ENCODE measurements around the gene CFAP299.

DNA sequence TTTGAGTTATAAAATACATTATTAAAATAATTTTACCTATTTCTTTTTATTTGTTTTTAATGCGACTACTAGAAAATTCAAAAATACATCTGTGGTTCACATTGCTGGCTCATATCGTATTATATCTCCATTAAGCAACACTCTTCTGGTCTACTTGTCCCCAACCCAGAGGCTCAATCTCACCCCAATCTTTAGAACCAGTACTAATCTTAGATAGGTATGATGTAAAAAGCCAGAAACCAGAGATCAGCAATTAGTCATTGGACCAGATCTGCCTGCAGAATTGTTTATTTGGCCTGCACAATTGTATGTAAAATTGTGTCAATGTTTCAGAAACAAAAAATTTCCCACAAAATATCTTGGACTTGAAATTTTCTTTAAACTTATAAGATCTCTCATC lies 539.4 kb downstream of the CFAP299 start:
- TF ChIP-seq, protein P1, sequence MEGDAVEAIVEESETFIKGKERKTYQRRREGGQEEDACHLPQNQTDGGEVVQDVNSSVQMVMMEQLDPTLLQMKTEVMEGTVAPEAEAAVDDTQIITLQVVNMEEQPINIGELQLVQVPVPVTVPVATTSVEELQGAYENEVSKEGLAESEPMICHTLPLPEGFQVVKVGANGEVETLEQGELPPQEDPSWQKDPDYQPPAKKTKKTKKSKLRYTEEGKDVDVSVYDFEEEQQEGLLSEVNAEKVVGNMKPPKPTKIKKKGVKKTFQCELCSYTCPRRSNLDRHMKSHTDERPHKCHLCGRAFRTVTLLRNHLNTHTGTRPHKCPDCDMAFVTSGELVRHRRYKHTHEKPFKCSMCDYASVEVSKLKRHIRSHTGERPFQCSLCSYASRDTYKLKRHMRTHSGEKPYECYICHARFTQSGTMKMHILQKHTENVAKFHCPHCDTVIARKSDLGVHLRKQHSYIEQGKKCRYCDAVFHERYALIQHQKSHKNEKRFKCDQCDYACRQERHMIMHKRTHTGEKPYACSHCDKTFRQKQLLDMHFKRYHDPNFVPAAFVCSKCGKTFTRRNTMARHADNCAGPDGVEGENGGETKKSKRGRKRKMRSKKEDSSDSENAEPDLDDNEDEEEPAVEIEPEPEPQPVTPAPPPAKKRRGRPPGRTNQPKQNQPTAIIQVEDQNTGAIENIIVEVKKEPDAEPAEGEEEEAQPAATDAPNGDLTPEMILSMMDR (IDR thresholded peaks at IDR 0.05): no peak
- no peak for TF ChIP-seq POLR2A (IDR thresholded peaks at IDR 0.05)
